Common myeloid progenitor, CD34-positive (primary cell): ENCODE measurements around the gene SLC25A22.

ENCODE experiments used
- CTCF ChIA-PET: fragments of 350-600 bp; sonication (Branson Sonifier 250); formaldehyde crosslinking; loops from one replicate; lab custom pipeline; 2021; ENCODE audit warnings: antibody characterized with exemption; lab: Charles Lee
- POLR2A ChIA-PET: fragments of 350-600 bp; sonication (Branson Sonifier 250); formaldehyde crosslinking; loops from one replicate; lab custom pipeline; 2021; ENCODE audit warnings: antibody characterized with exemption; lab: Charles Lee
- DNase-seq, 3 donors: peaks; one replicate each; pipeline versions ENCODE4 v3.0.0 to v3.0.0-alpha.2; 2013
- H3K27ac ChIP-seq, 2 experiments: 1 replicate in 1 of 2; 2 replicates in 1 of 2; pipeline ENCODE4 v1.7.0; 2013; ENCODE audit warnings: inconsistent platforms in 2 of 2, low read length in 2 of 2, mild to moderate bottlenecking in 2 of 2, low read depth in 1 of 2, moderate library complexity in 1 of 2; ENCODE audit not compliant: severe bottlenecking in 2 of 2, insufficient read depth in 1 of 2, poor library complexity in 1 of 2
- H3K27me3 ChIP-seq, 5 experiments: replicated peaks in 2 of 5; 1 replicate in 3 of 5; 2 replicates in 2 of 5; pipeline versions ENCODE4 v1.6.1 to v1.7.0; 2013; ENCODE audit warnings: low read length in 4 of 5, mild to moderate bottlenecking in 2 of 5, moderate library complexity in 2 of 5, inconsistent platforms in 1 of 5; ENCODE audit not compliant: insufficient read depth in 5 of 5, control insufficient read depth in 4 of 5
- H3K36me3 ChIP-seq, 4 experiments: 1 replicate in 2 of 4; 2 replicates in 2 of 4; pipeline versions ENCODE4 v1.6.1 to v1.7.0; 2013; ENCODE audit warnings: low read length in 3 of 4, control low read depth in 1 of 4, mild to moderate bottlenecking in 1 of 4; ENCODE audit not compliant: control insufficient read depth in 4 of 4, insufficient read depth in 4 of 4
- H3K4me1 ChIP-seq, 4 experiments: 1 replicate in 3 of 4; 2 replicates in 1 of 4; pipeline versions ENCODE4 v1.6.1 to v1.7.1; 2013; ENCODE audit warnings: low read length in 3 of 4, mild to moderate bottlenecking in 3 of 4, control low read depth in 1 of 4, inconsistent platforms in 1 of 4, moderate library complexity in 1 of 4; ENCODE audit not compliant: control insufficient read depth in 4 of 4, insufficient read depth in 4 of 4; ENCODE audit errors: control extremely low read depth in 1 of 4
- H3K4me3 ChIP-seq, 7 experiments: 1 replicate in 4 of 7; 2 replicates in 3 of 7; pipeline versions ENCODE4 v1.5.1 to v1.7.0; 2013; ENCODE audit warnings: mild to moderate bottlenecking in 7 of 7, low read length in 6 of 7, moderate library complexity in 6 of 7, inconsistent platforms in 2 of 7, low read depth in 2 of 7, control low read depth in 1 of 7; ENCODE audit not compliant: insufficient read depth in 4 of 7, control insufficient read depth in 1 of 7; ENCODE audit errors: extremely low read depth in 1 of 7
- H3K9me3 ChIP-seq, 5 experiments: 1 replicate in 4 of 5; 2 replicates in 1 of 5; pipeline versions ENCODE4 v1.6.1 to v1.7.1; 2013; ENCODE audit warnings: low read length in 4 of 5, mild to moderate bottlenecking in 2 of 5, inconsistent platforms in 1 of 5, low read depth in 1 of 5, moderate library complexity in 1 of 5; ENCODE audit not compliant: control insufficient read depth in 4 of 5, insufficient read depth in 2 of 5; ENCODE audit errors: control extremely low read depth in 1 of 5
- WGBS: methylation state at CpG from one replicate; pipeline ENCODE4 v1.1.5; 2013; ENCODE audit not compliant: insufficient coverage; 5-methylcytosine and 5-hydroxymethylcytosine counted together

Gene SLC25A22

DNA sequence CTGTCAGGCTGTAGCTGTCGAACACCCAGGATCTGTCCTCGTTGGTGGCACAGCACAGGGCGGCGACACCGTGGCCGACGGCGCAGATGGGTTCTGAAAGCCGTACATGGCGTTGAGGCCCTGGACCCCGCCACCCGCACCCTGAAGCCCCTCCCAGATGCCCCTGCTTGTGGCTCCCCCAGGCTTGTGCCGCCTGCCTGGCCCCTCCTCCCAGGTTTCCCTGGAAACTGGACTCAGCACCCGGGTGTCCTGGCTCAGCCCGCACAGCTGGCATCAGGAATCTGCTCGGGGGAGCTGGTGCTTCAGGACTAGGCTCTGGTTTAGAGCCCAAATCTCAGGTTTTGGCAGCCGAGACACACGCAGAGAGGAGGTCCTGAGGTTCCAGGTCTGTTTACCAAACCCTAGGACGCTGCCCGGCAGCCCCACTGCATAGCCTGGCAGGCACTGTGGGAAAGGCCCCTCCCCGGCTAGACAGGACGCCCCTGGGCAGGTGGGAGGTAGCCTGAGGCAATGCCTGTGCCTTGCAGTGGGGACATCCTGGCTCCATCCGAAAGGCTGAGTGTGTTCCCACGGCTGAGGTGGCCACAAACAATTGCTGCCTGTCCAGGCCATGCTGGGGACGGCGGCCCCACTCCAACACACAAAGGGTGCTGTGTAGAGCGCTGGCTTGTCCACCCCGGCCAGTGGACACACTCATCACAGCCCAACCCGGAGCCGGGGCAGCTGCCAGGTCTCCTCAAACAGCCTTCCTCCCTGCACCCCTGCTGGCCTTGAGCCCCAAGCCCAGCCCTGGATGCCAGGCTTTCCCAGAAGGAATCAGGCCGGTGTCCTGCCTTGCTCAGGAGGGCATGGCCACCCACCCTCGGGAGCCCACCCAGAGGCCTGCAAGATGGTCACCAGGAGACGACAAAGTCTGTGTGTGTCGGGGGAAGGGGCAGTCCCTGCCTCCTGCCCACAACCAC, 25.4 kb downstream of the SLC25A22 start:
- H3K9me3 ChIP-seq: no peaks in the 10 kb centered on the region
- peaks cover 9 to 51% (median 27%) of the 10 kb centered on the region in 4 experiments for H3K36me3 ChIP-seq
- no peak overlapping the region for H3K4me3 ChIP-seq
- ChIA-PET POLR2A (no interaction called here), CTCF (no interaction called here)
- H3K27ac ChIP-seq: no peak overlapping the region
- 95% methylated on average over 31 of the region's 34 CpGs for WGBS
- H3K27me3 ChIP-seq: no peaks in the 10 kb centered on the region
- peaks cover 0 to 13% (median 12%) of the 10 kb centered on the region in 4 experiments for H3K4me1 ChIP-seq
- no peak for DNase-seq

DNA sequence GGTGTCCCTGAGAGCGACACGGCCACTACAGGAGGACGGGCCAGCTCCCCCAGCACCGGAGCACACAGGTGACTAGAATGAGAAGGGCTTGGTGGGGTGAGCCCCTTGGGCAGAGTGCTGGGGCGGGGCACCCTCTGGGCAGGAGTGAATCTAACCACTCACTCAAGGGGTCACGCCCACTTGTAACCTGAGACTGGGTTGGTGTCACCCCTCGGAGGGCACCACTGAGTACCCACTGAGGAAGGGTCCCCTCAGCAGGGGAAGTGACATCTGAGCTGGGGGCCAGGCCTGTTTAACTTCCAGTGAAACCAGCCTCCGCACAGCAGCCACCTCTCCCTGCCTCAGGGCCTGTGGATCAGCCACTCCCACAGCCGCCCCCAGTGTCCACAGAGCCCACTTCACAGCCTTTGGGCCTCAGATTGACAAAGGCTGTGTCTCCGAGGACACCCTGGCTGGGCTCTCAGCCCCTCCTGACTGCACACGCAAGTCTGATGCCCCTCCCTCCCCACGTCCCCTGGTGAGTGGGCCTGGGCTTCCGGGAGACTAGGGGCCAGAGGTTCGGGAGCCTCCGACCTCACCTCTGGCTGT, 26.4 kb downstream of the SLC25A22 start:
- Histone ChIP-seq H3K36me3 (peaks cover 9 to 60% (median 33%) of the 10 kb centered on the region in 4 experiments), H3K9me3 (no peaks in the 10 kb centered on the region), H3K4me3 (no peak overlapping the region), H3K27me3 (no peaks in the 10 kb centered on the region), H3K27ac (no peak overlapping the region), H3K4me1 (peaks cover 0 to 13% (median 11%) of the 10 kb centered on the region in 4 experiments)
- CTCF ChIA-PET: interaction anchor here (1.5 kb wide), 1 partner anchor 15 kb away, joined by 3 read pairs; no protein-coding TSS in a partner anchor
- no peak for DNase-seq
- POLR2A ChIA-PET: no interaction called here
- 95% methylated on average over 12 of the region's 15 CpGs for WGBS

DNA sequence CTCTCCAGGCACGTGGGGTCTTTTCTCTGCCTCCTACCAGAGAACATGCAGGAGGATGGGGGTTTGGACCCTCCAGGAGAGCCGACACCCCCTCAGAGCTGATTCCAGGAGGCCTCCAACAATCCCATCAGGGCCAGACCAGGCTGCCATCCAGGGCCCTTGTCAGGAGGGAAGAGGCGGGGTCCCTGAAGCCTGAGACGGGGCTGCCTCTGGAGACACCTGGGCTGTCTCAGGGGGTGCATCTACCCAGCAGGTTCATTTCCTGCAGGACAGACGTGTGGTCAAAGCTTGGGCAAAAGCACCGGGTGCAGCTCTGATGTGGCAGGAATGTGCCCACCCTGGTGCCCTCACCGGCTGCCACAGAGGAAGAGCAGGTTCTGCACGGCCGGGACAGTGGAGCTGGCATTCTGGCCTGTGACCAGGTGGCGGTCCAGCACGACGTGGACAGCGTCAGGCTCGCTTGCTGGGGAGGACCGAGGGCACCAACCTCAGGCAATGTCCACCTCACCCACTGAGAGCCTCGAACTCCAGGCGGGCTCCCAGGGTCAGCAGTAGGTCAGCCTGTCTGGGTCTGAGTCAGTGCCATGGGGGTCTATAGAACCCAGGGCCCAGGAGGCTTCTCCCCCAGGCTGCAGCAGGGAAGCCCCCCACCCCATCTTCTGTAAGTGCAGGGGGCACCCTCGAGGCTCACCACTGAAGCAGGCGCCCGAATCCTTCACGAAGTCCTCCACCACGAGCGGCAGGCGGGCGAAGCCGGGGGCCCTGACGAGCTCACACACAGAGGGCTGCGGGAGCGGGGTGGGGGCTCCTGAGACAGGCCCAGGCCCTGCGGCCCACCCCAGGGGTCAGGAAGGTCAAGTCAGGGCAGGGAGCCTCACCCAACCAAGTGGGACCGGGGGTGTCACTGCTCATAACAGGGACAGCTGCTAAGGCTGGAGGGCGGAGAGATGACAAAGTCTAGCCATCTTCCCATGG, 27.2 kb downstream of the SLC25A22 start:
- CTCF ChIA-PET: interaction anchor here (0.7 to 1.5 kb wide), 3 partner anchors 12 to 37 kb away, joined by 3 read pairs; no protein-coding TSS in a partner anchor
- POLR2A ChIA-PET: no interaction called here
- no peak for DNase-seq
- Histone ChIP-seq H3K4me1 (peaks cover 0 to 6% (median 4%) of the 10 kb centered on the region in 4 experiments), H3K36me3 (peaks cover 9 to 67% (median 38%) of the 10 kb centered on the region in 4 experiments), H3K4me3 (no peak overlapping the region), H3K27me3 (no peaks in the 10 kb centered on the region), H3K27ac (no peak overlapping the region), H3K9me3 (no peaks in the 10 kb centered on the region)
- 96% methylated on average over 28 of the region's 32 CpGs for WGBS

DNA sequence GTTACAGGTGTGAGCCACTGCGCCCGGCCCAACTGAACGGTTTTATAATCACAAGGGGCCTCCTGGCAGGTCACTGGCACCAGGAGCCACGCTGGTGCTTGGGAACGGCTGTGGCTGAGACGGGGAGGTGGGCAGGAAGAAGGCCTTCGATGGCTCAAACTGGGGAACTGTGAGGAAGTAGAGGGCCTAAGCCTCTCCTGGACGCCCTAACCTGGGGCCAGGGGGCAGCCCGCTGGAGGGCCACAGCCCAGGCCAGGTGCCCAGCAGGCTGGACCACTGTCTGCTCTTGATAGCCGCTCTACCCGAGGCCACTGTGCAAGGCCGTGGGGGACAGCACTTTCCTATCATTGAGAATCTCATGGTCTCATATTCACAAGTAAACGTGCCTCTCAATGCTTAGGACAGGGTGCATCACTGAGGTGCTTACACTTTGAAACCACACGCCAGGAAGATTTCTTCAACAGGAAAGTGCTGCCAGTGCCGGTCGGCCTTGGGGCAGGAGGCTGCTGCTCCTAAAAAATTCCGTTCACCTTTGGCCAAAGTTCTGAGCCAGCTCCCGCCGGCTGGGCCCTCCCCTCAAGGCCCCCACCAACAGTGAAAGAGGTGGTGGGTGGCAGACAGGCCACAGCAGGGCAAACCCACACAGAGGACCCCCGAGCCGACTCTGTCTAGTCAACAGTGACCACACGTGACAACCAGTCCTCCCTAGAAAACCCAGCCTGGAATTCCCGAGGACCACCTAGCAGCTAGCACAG, 28.0 kb downstream of the SLC25A22 start:
- Histone ChIP-seq H3K36me3 (peaks cover 9 to 73% (median 40%) of the 10 kb centered on the region in 4 experiments), H3K27ac (no peak overlapping the region), H3K27me3 (no peaks in the 10 kb centered on the region), H3K4me3 (no peak overlapping the region), H3K4me1 (peaks cover 0 to 1% (median 0%) of the 10 kb centered on the region in 4 experiments), H3K9me3 (no peaks in the 10 kb centered on the region)
- no peak for DNase-seq
- CTCF ChIA-PET: interaction anchor here (0.7 to 1.5 kb wide), 3 partner anchors 11 to 36 kb away, joined by 3 read pairs; no protein-coding TSS in a partner anchor
- POLR2A ChIA-PET: no interaction called here
- WGBS: 94% methylated on average over 23 of the region's 23 CpGs

DNA sequence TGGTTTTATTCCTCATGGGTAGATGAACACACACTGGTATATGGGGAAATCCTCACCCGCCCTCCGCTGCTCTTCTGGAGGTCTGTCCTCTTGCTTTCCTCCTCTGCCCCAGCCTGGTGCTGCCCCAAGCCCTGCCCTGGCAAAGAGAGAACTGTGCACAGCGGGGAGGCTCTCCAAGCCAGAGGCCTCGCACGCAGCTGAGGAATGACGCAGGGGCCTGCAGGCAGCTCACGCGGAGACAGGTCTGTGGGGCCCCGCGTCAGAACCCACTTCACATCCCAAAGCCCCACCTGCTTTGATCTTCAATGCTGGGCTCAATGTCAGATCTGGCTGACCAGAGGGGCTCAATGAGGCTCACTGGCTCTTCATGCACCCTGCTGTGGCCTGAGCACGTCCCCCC, 30.8 kb downstream of the SLC25A22 start:
- 98% methylated on average over 7 of the region's 11 CpGs for WGBS
- ChIA-PET POLR2A (no interaction called here), CTCF (interaction anchor here (1.4 to 4.3 kb wide), 3 partner anchors 19 to 106 kb away, joined by 3 to 50 read pairs (median 22); no protein-coding TSS in a partner anchor)

DNA sequence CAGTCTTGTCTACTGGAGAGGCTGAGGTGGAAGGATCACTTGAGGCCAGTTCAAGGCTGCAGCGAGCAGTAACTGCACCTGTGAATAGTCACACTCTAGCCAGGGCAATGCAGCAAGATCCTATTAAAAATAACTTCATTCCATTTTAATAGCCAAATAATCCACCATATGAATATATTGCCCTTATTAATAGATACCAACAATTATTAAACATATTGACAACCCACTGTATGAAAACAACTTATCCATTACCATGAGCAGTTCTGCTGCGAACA, 31.2 kb downstream of the SLC25A22 start:
- 90% methylated on average over 2 of the region's 2 CpGs for WGBS
- no peak overlapping the region for H3K27ac ChIP-seq
- peaks cover 5 to 75% (median 50%) of the 10 kb centered on the region in 4 experiments for H3K36me3 ChIP-seq
- ChIA-PET CTCF (interaction anchor here (1.1 to 4.3 kb wide), 5 partner anchors 9 to 106 kb away, joined by 3 to 50 read pairs (median 10); no protein-coding TSS in a partner anchor), POLR2A (interaction anchor here (0.8 kb wide), 1 partner anchor 14 kb away, joined by 3 read pairs; no protein-coding TSS in a partner anchor)
- no peaks in the 10 kb centered on the region for H3K9me3 ChIP-seq
- no peaks in the 10 kb centered on the region for H3K27me3 ChIP-seq
- H3K4me3 ChIP-seq: no peak overlapping the region
- no peaks in the 10 kb centered on the region for H3K4me1 ChIP-seq
- DNase-seq: no peak

More for the DNA sequence above, 30.8 kb downstream of the SLC25A22 start:
- Histone ChIP-seq H3K36me3 (peaks cover 5 to 75% (median 49%) of the 10 kb centered on the region in 4 experiments), H3K27me3 (no peaks in the 10 kb centered on the region), H3K4me3 (no peak overlapping the region), H3K27ac (no peak overlapping the region), H3K4me1 (no peaks in the 10 kb centered on the region), H3K9me3 (no peaks in the 10 kb centered on the region)
- no peak for DNase-seq
